PC-9 (cell line): ENCODE results near the gene FBXL13.

Experiments used
- EZH2 ChIP-seq: fragments of 200-600 bp; sonication (generic); IDR thresholded peaks from 2 replicates; pipeline ENCODE4 v1.8.0; 2017; ENCODE audit warnings: antibody characterized with exemption, low read depth
- TF ChIP-seq, protein P1 (sequence below): fragments of 200-600 bp; sonication (generic); conservative IDR thresholded peaks from 2 replicates; pipeline ENCODE4 v1.6.1; 2017; ENCODE audit warnings: mixed run types, antibody characterized with exemption, mild to moderate bottlenecking, moderate library complexity

DNA sequence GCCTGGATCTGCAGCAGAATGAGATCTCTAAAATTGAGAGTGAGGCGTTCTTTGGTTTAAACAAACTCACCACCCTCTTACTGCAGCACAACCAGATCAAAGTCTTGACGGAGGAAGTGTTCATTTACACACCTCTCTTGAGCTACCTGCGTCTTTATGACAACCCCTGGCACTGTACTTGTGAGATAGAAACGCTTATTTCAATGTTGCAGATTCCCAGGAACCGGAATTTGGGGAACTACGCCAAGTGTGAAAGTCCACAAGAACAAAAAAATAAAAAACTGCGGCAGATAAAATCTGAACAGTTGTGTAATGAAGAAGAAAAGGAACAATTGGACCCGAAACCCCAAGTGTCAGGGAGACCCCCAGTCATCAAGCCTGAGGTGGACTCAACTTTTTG, 140.4 kb downstream of the FBXL13 start:
- TF ChIP-seq, protein P1, sequence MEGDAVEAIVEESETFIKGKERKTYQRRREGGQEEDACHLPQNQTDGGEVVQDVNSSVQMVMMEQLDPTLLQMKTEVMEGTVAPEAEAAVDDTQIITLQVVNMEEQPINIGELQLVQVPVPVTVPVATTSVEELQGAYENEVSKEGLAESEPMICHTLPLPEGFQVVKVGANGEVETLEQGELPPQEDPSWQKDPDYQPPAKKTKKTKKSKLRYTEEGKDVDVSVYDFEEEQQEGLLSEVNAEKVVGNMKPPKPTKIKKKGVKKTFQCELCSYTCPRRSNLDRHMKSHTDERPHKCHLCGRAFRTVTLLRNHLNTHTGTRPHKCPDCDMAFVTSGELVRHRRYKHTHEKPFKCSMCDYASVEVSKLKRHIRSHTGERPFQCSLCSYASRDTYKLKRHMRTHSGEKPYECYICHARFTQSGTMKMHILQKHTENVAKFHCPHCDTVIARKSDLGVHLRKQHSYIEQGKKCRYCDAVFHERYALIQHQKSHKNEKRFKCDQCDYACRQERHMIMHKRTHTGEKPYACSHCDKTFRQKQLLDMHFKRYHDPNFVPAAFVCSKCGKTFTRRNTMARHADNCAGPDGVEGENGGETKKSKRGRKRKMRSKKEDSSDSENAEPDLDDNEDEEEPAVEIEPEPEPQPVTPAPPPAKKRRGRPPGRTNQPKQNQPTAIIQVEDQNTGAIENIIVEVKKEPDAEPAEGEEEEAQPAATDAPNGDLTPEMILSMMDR, result no peak
- TF ChIP-seq EZH2, result no peak
